K562 (cell line): ENCODE measurements around the gene LMBR1L. TPM values are rescaled to one million over a fixed set of nuclear protein-coding genes. Genes with fewer than 3 reads are reported as not detected.

Experiments used
- ARHGAP35 ChIP-seq: fragments of 450-650 bp; IDR thresholded peaks from 2 replicates; pipeline ENCODE4 v1.6.1; 2018; ENCODE audit not compliant: partially characterized antibody
- ARNT ChIP-seq, 2 experiments: fragments of 450-650 bp; IDR thresholded peaks; 2 replicates each; pipeline ENCODE4 v1.6.1; 2016; ENCODE audit warnings: mild to moderate bottlenecking in 1 of 2
- CCNT2 ChIP-seq: IDR thresholded peaks from 2 replicates; pipeline ENCODE4 v1.6.1; 2011; ENCODE audit warnings: borderline replicate concordance, low read depth, mild to moderate bottlenecking, moderate library complexity, mixed read lengths, low read length; ENCODE audit not compliant: insufficient read length; ENCODE audit errors: extremely low read depth
- CHD4 ChIP-seq: fragments of 200-600 bp; sonication (generic); IDR thresholded peaks from 3 replicates; pipeline ENCODE4 v1.6.1; 2012; ENCODE audit warnings: low read depth, mild to moderate bottlenecking, mixed read lengths, low read length, inconsistent platforms; ENCODE audit not compliant: insufficient read depth, insufficient replicate concordance, poor library complexity, severe bottlenecking
- NKRF ChIP-seq: fragments of 450-650 bp; IDR thresholded peaks from 2 replicates; pipeline ENCODE4 v1.6.1; 2016; ENCODE audit warnings: borderline replicate concordance
- NR1H2 ChIP-seq: sonication (generic); formaldehyde crosslinking; IDR thresholded peaks from 2 replicates; pipeline ENCODE4 v1.4.0; 2020; ENCODE audit warnings: mild to moderate bottlenecking, missing genetic modification reagents
- SAP30 ChIP-seq: fragments of 200-600 bp; sonication (generic); IDR thresholded peaks from 2 replicates; pipeline ENCODE4 v1.6.1; 2012; ENCODE audit warnings: borderline replicate concordance, low read depth, mild to moderate bottlenecking, moderate library complexity, low read length, control low read depth, inconsistent platforms; ENCODE audit not compliant: insufficient read depth, poor library complexity, severe bottlenecking
- SETDB1 ChIP-seq: IDR thresholded peaks from one replicate; pipeline ENCODE4 v1.6.1; 2012; ENCODE audit warnings: low read length, control low read depth, inconsistent platforms
- SIN3A ChIP-seq, 2 experiments: fragments of 150-350 bp in 1 of 2; IDR thresholded peaks; 2 replicates each; pipeline ENCODE4 v1.6.1; 2011 to 2016; ENCODE audit warnings: borderline replicate concordance in 2 of 2, low read depth in 2 of 2, low read length in 2 of 2, mild to moderate bottlenecking in 2 of 2, moderate library complexity in 2 of 2; ENCODE audit not compliant: control insufficient read depth in 1 of 2
- SNRNP70 ChIP-seq: fragments of 200-400 bp; formaldehyde crosslinking; optimal IDR thresholded peaks from 2 replicates; pipeline ENCODE3; 2017; ENCODE audit warnings: low read depth, low read length
- TARDBP ChIP-seq: fragments of 450-650 bp; IDR thresholded peaks from 2 replicates; pipeline ENCODE4 v1.6.1; 2016
- YY1 ChIP-seq, 3 experiments: IDR thresholded peaks; 2 replicates each; pipeline ENCODE4 v1.6.1; 2011; ENCODE audit warnings: low read length in 2 of 3, mild to moderate bottlenecking in 2 of 3, moderate library complexity in 2 of 3, borderline replicate concordance in 1 of 3, control low read depth in 1 of 3, low read depth in 1 of 3; ENCODE audit not compliant: insufficient read depth in 3 of 3, insufficient replicate concordance in 2 of 3, control insufficient read depth in 1 of 3, insufficient read length in 1 of 3; ENCODE audit errors: extremely low read depth in 1 of 3
- ZNF239 ChIP-seq: fragments of 250-450 bp; sonication (Bioruptor Pico); IDR thresholded peaks from 2 replicates; pipeline ENCODE4 v1.4.0; 2020; ENCODE audit warnings: mild to moderate bottlenecking
- ZNF584 ChIP-seq: fragments of 200-800 bp; sonication (Bioruptor generic); IDR thresholded peaks from 2 replicates; pipeline ENCODE4 v1.6.1; 2016; ENCODE audit warnings: low read depth, mild to moderate bottlenecking, missing genetic modification characterization, missing compliant biosample characterization
- ZNF655 ChIP-seq: fragments of 250-450 bp; sonication (Bioruptor Pico); IDR thresholded peaks from 2 replicates; pipeline ENCODE4 v1.5.0; 2021
- ZNF668 ChIP-seq: fragments of 250-450 bp; sonication (Bioruptor Pico); IDR thresholded peaks from 2 replicates; pipeline ENCODE4 v1.8.0; 2022; ENCODE audit warnings: mild to moderate bottlenecking, inconsistent platforms
- ZZZ3 ChIP-seq: fragments of 450-650 bp; IDR thresholded peaks from 2 replicates; pipeline ENCODE4 v1.6.1; 2016; ENCODE audit warnings: antibody characterized with exemption, mild to moderate bottlenecking, moderate library complexity
- polyA plus RNA-seq, 8 experiments: library from polyadenylated mRNA; depleted of rRNA in 4 of 8; stranded (reverse) in 5 of 8; unstranded in 3 of 8; fragments of >200 nt; fragmentation: Nextera tagmentation in 2 of 8; fragmentation: Illumina TruSeq in 1 of 8; extraction: Ambion mirVana in 2 of 8; extraction: Trizol in 1 of 8; gene quantifications; 2 replicates each; pipeline versions ENCODE4 v1.2.1 to v1.2.3, GENCODE V29; 2011 to 2014; ENCODE audit warnings: inconsistent platforms in 1 of 8, missing spikeins in 1 of 8
- total RNA-seq, 7 experiments: library from RNA; depleted of rRNA in 6 of 7; stranded (reverse); fragments of >200 nt in 6 of 7; fragmentation: Illumina TruSeq in 2 of 7; extraction: Trizol in 2 of 7; gene quantifications; 2 replicates each; pipeline versions ENCODE4 v1.2.1 to v1.2.3, GENCODE V29; 2011 to 2021; ENCODE audit warnings: low replicate concordance in 1 of 7
- TF ChIP-seq, protein P1 (sequence below): fragments of 450-650 bp; formaldehyde crosslinking; IDR thresholded peaks from 2 replicates; pipeline ENCODE4 v1.4.0; 2020; ENCODE audit warnings: mild to moderate bottlenecking, moderate library complexity

The LMBR1L gene
- total and polyA plus RNA-seq, 9 of the 15 experiments (the other 6 are each of a cell fraction or from before 2014, with no cell fraction given): 2.5 to 57.0 (median 31.1) TPM

DNA sequence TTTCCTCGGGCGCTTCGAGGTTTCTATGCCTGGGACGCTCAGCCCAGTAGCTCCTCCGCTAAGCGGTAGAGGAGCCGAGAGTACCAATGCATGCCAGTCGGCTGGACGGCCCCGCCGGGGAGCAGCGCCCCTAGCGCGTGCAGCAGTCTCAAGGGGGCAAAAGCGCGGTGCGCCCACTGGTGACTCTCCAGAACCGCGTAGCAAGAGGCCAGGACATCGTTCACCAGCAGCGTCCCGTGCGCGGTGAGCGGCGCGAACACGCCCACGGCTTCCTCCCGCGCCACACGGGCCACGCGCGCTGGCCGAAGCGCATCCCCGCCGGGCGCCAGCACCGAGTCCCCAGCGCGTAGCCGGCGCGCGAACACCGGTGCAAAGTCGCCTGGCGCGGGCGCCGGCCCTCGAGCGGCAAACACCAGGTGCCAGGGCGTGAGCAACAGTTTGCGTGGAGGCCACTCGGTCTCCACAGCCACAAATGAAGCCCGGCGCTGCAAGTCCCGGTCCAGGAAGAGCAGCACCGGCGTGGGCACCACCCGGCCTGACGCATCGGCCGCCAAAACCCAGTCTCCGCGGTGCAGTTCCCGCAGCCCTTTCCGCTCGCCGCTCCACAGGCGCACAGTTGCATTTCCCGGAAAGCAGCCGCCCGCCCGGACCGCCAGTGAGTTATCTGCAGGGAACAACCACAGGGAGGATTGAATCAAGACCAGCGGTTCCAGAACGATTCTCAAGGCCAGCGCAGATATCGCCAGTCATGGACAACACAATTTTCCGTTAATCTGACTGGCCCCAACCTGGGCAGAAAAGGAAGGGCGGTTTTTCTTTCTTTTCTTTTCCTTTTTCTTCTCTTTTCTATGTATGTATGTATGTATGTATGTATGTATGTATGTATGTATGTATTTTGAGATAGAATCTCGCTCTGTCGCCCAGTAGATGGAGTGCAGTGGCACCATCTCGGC lies 20.6 kb downstream of the LMBR1L start (continued):
- TF ChIP-seq SETDB1 (no peak), SAP30 (no peak), ARHGAP35 (no peak), ZNF655 (CRISPR knock-in tag) (no peak), YY1 (IDR thresholded peaks at IDR 0.05; ENCODE audit: borderline replicate concordance in 1 of 3, control insufficient read depth in 1 of 3, extremely low read depth in 1 of 3, insufficient read depth in 3 of 3, insufficient read length in 1 of 3, insufficient replicate concordance in 2 of 3, low read depth in 1 of 3, low read length in 2 of 3) (peak in 2 of 3 experiments; percentile 0 to 44), SNRNP70 (no peak), NR1H2 (no peak), ZNF239 (no peak; the same call in 1 of the 2 replicates), TARDBP (0 out of 2 replicates have a peak, but pooled peaks have one; percentile 18), CHD4 (peak; percentile 36), CCNT2 (no peak), NKRF (no peak), ZZZ3 (no peak), ARNT (IDR thresholded peaks at IDR 0.05) (peak in 1 of 2 experiments; percentile 90; a peak in 2 of 4 replicates), ZNF668 (CRISPR knock-in tag) (no peak), ZNF584 (CRISPR knock-in tag) (no peak), SIN3A (IDR thresholded peaks at IDR 0.05; ENCODE audit: borderline replicate concordance in 2 of 2, control insufficient read depth in 1 of 2, low read depth in 2 of 2, low read length in 2 of 2) (no peak)
- TF ChIP-seq, protein P1, sequence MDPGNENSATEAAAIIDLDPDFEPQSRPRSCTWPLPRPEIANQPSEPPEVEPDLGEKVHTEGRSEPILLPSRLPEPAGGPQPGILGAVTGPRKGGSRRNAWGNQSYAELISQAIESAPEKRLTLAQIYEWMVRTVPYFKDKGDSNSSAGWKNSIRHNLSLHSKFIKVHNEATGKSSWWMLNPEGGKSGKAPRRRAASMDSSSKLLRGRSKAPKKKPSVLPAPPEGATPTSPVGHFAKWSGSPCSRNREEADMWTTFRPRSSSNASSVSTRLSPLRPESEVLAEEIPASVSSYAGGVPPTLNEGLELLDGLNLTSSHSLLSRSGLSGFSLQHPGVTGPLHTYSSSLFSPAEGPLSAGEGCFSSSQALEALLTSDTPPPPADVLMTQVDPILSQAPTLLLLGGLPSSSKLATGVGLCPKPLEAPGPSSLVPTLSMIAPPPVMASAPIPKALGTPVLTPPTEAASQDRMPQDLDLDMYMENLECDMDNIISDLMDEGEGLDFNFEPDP (CRISPR knock-in tag): no peak
